Muscle of leg (tissue), 11 donors: ENCODE data around the gene FGD4. TPM values are rescaled to one million over a fixed set of nuclear protein-coding genes. Genes with fewer than 3 reads are reported as not detected.

Experiments used
- DNase-seq: peaks from one replicate; pipeline ENCODE4 v3.0.0; 2013
- H3K27ac ChIP-seq: one replicate; pipeline ENCODE4 v1.5.1; 2013; ENCODE audit warnings: mild to moderate bottlenecking, low read length, control low read depth
- H3K27me3 ChIP-seq: one replicate; pipeline ENCODE4 v1.6.1; 2013; ENCODE audit warnings: low read length; ENCODE audit not compliant: control insufficient read depth, insufficient read depth
- H3K36me3 ChIP-seq: one replicate; pipeline ENCODE4 v1.6.1; 2013; ENCODE audit warnings: low read length; ENCODE audit not compliant: control insufficient read depth, insufficient read depth
- H3K4me1 ChIP-seq: one replicate; pipeline ENCODE4 v1.6.1; 2013; ENCODE audit warnings: low read length; ENCODE audit not compliant: control insufficient read depth, insufficient read depth
- H3K4me3 ChIP-seq: one replicate; pipeline ENCODE4 v1.5.1; 2013; ENCODE audit warnings: low read length, control low read depth
- H3K9me3 ChIP-seq: replicated peaks from 2 replicates; pipeline ENCODE4 v1.6.1; 2013; ENCODE audit warnings: low read depth, low read length; ENCODE audit not compliant: control insufficient read depth
- WGBS: methylation state at CpG from one replicate; pipeline ENCODE4 v1.1.5; 2013; ENCODE audit warnings: missing lambda C conversion rate; ENCODE audit not compliant: insufficient coverage; 5-methylcytosine and 5-hydroxymethylcytosine counted together
- polyA plus RNA-seq, 8 donors: library from polyadenylated mRNA; unstranded; fragments of 120-200 nt; gene quantifications; one replicate each; pipeline versions ENCODE4 v1.2.1 to v1.2.3, GENCODE V29; 2013; ENCODE audit warnings: inconsistent platforms in 1 of 8, low replicate concordance in 1 of 8; ENCODE audit not compliant: insufficient read length in 8 of 8, insufficient read depth in 1 of 8
- total RNA-seq: library from RNA; stranded (reverse); fragments of 120-200 nt; gene quantifications from one replicate; pipeline ENCODE4 v1.2.4, GENCODE V29; 2013

Gene FGD4
- total and polyA plus RNA-seq, 9 donors: 12.9 to 35.4 (median 17.1) TPM

- peaks cover 3% of the 10 kb centered on the region for H3K36me3 ChIP-seq
- no peak overlapping the region for H3K4me3 ChIP-seq
- H3K27me3 ChIP-seq: no peaks in the 10 kb centered on the region
- peak; percentile 37 for DNase-seq
- no CpG with 5 or more reads among the region's 2 CpGs for WGBS
- no peaks in the 10 kb centered on the region for H3K9me3 ChIP-seq
- H3K27ac ChIP-seq: no peak overlapping the region
- H3K4me1 ChIP-seq: no peaks in the 10 kb centered on the region
Observed at GRCh38 chr12:32650508-32650907, 251.2 kb downstream of the FGD4 start.

- Histone ChIP-seq H3K27ac (no peak overlapping the region), H3K36me3 (peaks cover under 1% of the 10 kb centered on the region), H3K4me1 (no peaks in the 10 kb centered on the region), H3K9me3 (no peaks in the 10 kb centered on the region), H3K27me3 (no peaks in the 10 kb centered on the region), H3K4me3 (no peak overlapping the region)
- 98% methylated on average over 4 of the region's 5 CpGs for WGBS
- no peak for DNase-seq
Observed at GRCh38 chr12:32651151-32651955, 252.0 kb downstream of the FGD4 start.

DNA sequence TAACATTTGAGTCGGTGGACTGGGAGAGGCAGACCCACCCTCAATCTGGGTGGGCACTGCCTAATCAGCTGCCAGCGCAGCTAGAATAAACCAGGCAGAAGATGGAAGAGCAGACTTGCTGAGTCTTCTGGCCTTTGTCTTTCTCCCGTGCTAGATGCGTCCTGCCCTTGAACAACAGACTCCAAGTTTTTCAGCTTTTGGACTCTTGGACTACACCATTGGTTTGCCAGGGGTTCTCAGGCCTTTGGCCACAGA is 252.5 kb downstream of the FGD4 start:
- Histone ChIP-seq H3K36me3 (no peaks in the 10 kb centered on the region), H3K4me1 (no peaks in the 10 kb centered on the region), H3K9me3 (no peaks in the 10 kb centered on the region), H3K27ac (no peak overlapping the region), H3K27me3 (no peaks in the 10 kb centered on the region), H3K4me3 (no peak overlapping the region)
- 94% methylated on average over 4 of the region's 4 CpGs for WGBS
- no peak for DNase-seq

DNA sequence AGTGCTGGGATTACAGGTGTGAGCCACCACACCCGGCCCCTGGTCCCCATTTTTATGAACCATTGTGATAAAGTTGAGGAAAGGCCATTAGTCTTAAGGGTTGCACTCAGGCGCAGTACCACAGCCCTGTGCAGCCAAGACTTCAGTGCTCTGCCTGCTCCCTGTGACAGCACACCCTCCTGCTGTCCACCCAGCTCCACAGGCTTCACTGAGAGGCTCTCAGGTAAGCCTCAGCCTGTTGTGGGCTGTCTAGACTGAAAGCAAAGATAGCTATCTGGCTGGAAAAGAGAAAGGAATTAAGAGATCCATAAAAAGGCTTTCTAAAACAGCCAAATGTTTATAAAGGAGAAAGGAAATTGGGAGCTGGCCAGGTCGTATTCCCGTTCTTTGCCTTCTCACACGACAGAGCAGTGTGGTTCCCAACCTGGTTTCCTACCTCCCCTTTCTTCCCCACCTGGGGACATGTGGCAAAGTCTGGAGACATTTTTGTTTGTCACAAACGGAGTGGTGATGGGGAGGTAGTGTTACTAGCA is 260.6 kb downstream of the FGD4 start:
- Histone ChIP-seq H3K9me3 (no peaks in the 10 kb centered on the region), H3K27ac (no peak overlapping the region), H3K4me3 (no peak overlapping the region), H3K36me3 (no peaks in the 10 kb centered on the region), H3K27me3 (no peaks in the 10 kb centered on the region), H3K4me1 (peaks cover 12% of the 10 kb centered on the region)
- 93% methylated on average over 2 of the region's 6 CpGs for WGBS
- no peak for DNase-seq

GRCh38 chr12:32661706-32662105 is 262.3 kb downstream of the FGD4 start:
- Histone ChIP-seq H3K27me3 (no peaks in the 10 kb centered on the region), H3K9me3 (no peaks in the 10 kb centered on the region), H3K4me1 (peaks cover 12% of the 10 kb centered on the region), H3K4me3 (no peak overlapping the region), H3K27ac (no peak overlapping the region), H3K36me3 (no peaks in the 10 kb centered on the region)
- DNase-seq: no peak
- 89% methylated on average over 7 of the region's 7 CpGs for WGBS

DNA sequence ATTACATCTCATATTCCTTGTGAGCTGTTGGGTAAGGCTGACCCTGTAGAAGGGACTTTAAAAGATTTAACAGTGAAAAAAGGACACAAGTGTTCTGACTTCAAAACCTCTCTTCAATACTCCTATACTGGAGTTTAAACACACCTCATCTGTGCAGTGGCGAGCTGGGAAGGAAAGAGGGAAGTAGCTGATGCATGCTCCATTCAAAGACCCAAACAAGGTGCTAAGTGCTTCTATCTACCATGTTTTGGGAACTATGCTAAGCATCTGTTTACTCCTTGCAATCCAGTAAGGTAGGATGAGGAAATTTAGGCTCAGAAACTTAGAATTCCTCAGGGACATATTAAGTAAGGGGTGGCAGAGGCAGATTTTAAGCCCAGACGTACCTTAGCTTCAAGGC is 263.3 kb downstream of the FGD4 start:
- no peak overlapping the region for H3K27ac ChIP-seq
- no CpG with 5 or more reads among the region's 2 CpGs for WGBS

GRCh38 chr12:32666018-32666417 is 266.7 kb downstream of the FGD4 start:
- WGBS: 88% methylated on average over 8 of the region's 14 CpGs
- no peak for DNase-seq
- no peak overlapping the region for H3K27ac ChIP-seq
- H3K4me1 ChIP-seq: no peaks in the 10 kb centered on the region
- H3K9me3 ChIP-seq: peaks cover 5% of the 10 kb centered on the region
- H3K27me3 ChIP-seq: no peaks in the 10 kb centered on the region
- H3K36me3 ChIP-seq: no peaks in the 10 kb centered on the region
- no peak overlapping the region for H3K4me3 ChIP-seq

More for the DNA sequence above, 263.3 kb downstream of the FGD4 start:
- Histone ChIP-seq H3K4me1 (peaks cover 12% of the 10 kb centered on the region), H3K36me3 (no peaks in the 10 kb centered on the region), H3K27me3 (no peaks in the 10 kb centered on the region), H3K4me3 (no peak overlapping the region), H3K9me3 (no peaks in the 10 kb centered on the region)
- DNase-seq: no peak

- Histone ChIP-seq H3K27ac (no peak overlapping the region), H3K27me3 (no peaks in the 10 kb centered on the region), H3K9me3 (peaks cover 5% of the 10 kb centered on the region), H3K36me3 (no peaks in the 10 kb centered on the region), H3K4me1 (peaks cover 3% of the 10 kb centered on the region), H3K4me3 (no peak overlapping the region)
- DNase-seq: no peak
- WGBS: no CpG with 5 or more reads among the region's 1 CpG
Observed at GRCh38 chr12:32669584-32669983, 270.2 kb downstream of the FGD4 start.

DNA sequence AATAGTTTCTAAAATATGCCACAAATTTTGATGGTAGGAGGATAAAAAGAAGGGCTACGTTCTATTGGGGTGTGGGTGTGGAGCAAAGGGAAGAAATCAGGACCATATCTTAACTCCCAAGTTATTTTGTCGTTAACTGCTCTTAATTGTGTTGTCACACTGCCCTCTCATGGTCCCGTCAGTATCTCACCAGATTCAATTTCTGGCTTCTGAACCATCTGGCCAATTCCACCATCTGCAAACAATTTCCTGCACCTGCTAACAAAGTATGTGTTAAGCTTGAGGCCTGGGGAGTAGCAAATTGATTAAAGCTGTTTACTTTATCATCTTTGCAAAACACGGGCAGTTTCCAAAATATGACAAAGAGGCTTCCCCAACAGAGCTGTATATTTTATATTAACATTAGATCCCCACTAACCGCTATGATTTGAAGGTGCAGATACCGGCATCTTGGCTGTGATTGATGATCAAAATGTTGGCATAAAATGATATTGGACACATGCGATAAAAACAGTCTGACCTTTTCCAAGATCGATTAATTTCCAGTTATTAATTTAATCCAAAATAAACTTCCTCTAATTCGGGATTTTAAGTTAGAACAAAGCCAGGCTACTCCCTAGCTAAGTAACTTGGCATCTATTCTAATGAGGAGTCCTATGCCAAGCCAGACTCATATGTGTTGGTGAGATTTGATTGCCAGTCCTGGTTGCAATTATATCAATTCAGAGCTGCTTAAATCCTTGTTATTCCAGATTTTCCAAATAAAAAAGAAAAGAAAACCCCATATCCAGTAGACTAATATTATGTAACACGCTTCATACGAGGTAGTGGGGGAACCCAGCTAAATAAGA is 272.8 kb downstream of the FGD4 start:
- Histone ChIP-seq H3K4me1 (peaks cover 3% of the 10 kb centered on the region), H3K27me3 (no peaks in the 10 kb centered on the region), H3K9me3 (peaks cover 5% of the 10 kb centered on the region), H3K27ac (peak overlapping the region; percentile 47), H3K4me3 (no peak overlapping the region), H3K36me3 (no peaks in the 10 kb centered on the region)
- peak; percentile 98 for DNase-seq
- WGBS: no CpG with 5 or more reads among the region's 11 CpGs
